ENCODE measurements around the gene PLD2.

DNA sequence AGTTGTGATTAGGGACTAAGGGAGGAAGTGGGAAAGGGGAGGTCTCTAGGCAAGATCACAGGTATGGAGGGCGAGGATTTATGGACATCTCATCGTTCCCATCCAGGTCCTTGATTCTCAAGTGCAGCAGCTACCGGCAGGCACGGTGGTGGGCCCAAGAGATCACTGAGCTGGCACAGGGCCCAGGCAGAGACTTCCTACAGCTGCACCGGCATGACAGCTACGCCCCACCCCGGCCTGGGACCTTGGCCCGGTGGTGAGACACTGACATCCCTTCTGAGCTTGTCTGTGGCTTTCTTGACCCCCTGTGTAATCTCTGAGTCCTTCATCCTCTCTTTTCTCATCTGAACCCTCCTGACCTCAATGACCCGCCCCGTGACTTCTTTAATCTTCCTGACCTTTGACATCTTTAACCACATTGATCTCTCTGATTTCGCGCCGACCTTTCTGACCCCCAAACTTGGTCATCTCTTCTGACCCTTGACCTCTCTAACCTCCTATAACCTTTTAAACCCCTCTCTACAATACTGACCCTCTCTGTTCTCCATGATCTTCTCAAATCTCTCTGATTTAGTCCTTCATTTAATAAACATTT lies 3.8 kb downstream of the PLD2 start:
- no peak for TF ChIP-seq FOXM1 (IDR thresholded peaks at IDR 0.05; ENCODE audit: borderline replicate concordance)
- no peak for TF ChIP-seq ELF4 (IDR thresholded peaks at IDR 0.05)
- no peak for TF ChIP-seq LEF1 (IDR thresholded peaks at IDR 0.05; ENCODE audit: borderline replicate concordance)
- TF ChIP-seq FOXA1 (IDR thresholded peaks at IDR 0.05): no peak
- TF ChIP-seq SP1 (IDR thresholded peaks at IDR 0.05): no peak

All from HEK293T (cell line).